Measurements from ENCODE around the gene RSPH10B.
"Not testable (repeated sequence)": the region's sequence is repeated elsewhere in the genome, so short reads cannot be mapped to it uniquely, and the experiment has no call there.

- not testable (repeated sequence) for TF ChIP-seq CTCF (IDR thresholded peaks at IDR 0.05; ENCODE audit: poor library complexity); EZH2phosphoT487 (IDR thresholded peaks at IDR 0.05; ENCODE audit: low read depth, severe bottlenecking, unreplicated experiment)
Measured at GRCh38 chr7:5963205-5963604, 7.3 kb downstream of the RSPH10B start.
